WTC11 (cell line): ENCODE measurements around the gene JCAD.

Source experiments
- ATF1 ChIP-seq: sonication (generic); formaldehyde crosslinking; IDR thresholded peaks from 2 replicates; pipeline ENCODE4 v1.8.1; 2023; ENCODE audit warnings: mild to moderate bottlenecking, moderate library complexity, missing genetic modification reagents
- CBFB ChIP-seq: sonication (generic); formaldehyde crosslinking; IDR thresholded peaks from 2 replicates; pipeline ENCODE4 v1.8.1; 2022; ENCODE audit warnings: mild to moderate bottlenecking, low read depth, missing genetic modification reagents
- ELF4 ChIP-seq: sonication (generic); formaldehyde crosslinking; IDR thresholded peaks from 2 replicates; pipeline ENCODE4 v1.8.1; 2022; ENCODE audit warnings: low read depth, mild to moderate bottlenecking, moderate library complexity, missing genetic modification reagents
- ESRRA ChIP-seq: sonication (generic); formaldehyde crosslinking; IDR thresholded peaks from 2 replicates; pipeline ENCODE4 v1.8.1; 2022; ENCODE audit warnings: mild to moderate bottlenecking, missing genetic modification reagents, borderline replicate concordance
- KAT7 ChIP-seq: sonication (generic); formaldehyde crosslinking; IDR thresholded peaks from 2 replicates; pipeline ENCODE4 v1.8.1; 2023; ENCODE audit warnings: missing genetic modification reagents, mild to moderate bottlenecking, borderline replicate concordance
- TEAD1 ChIP-seq: sonication (generic); formaldehyde crosslinking; IDR thresholded peaks from 2 replicates; pipeline ENCODE4 v1.8.0; 2022; ENCODE audit warnings: mild to moderate bottlenecking, missing genetic modification reagents
- ZNF263 ChIP-seq: sonication (generic); formaldehyde crosslinking; IDR thresholded peaks from 2 replicates; pipeline ENCODE4 v1.8.1; 2022; ENCODE audit warnings: low read depth, mild to moderate bottlenecking, moderate library complexity, missing genetic modification reagents
- TF ChIP-seq, protein P1 (sequence below): fragments of 200-600 bp; IDR thresholded peaks from 2 replicates; pipeline ENCODE4 v1.8.0; 2022; ENCODE audit warnings: antibody characterized with exemption
- TF ChIP-seq, protein P2 (sequence below): sonication (generic); formaldehyde crosslinking; IDR thresholded peaks from 2 replicates; pipeline ENCODE4 v1.8.1; 2022; ENCODE audit warnings: low read depth, mild to moderate bottlenecking, moderate library complexity, missing genetic modification reagents, borderline replicate concordance
- TF ChIP-seq, protein P3 (sequence below): sonication (generic); formaldehyde crosslinking; IDR thresholded peaks from 2 replicates; pipeline ENCODE4 v1.8.1; 2023; ENCODE audit warnings: mild to moderate bottlenecking, missing genetic modification reagents, moderate library complexity
- TF ChIP-seq, protein P4 (sequence below): sonication (generic); formaldehyde crosslinking; IDR thresholded peaks from 2 replicates; pipeline ENCODE4 v1.8.0; 2022; ENCODE audit warnings: mild to moderate bottlenecking, missing genetic modification reagents
- TF ChIP-seq, protein P5 (sequence below): sonication (generic); formaldehyde crosslinking; IDR thresholded peaks from 2 replicates; pipeline ENCODE4 v1.8.1; 2022; ENCODE audit warnings: mild to moderate bottlenecking, moderate library complexity, missing genetic modification reagents
- TF ChIP-seq, protein P6 (sequence below): sonication (generic); formaldehyde crosslinking; IDR thresholded peaks from 2 replicates; pipeline ENCODE4 v1.8.1; 2023; ENCODE audit warnings: mild to moderate bottlenecking, moderate library complexity, missing genetic modification reagents

DNA sequence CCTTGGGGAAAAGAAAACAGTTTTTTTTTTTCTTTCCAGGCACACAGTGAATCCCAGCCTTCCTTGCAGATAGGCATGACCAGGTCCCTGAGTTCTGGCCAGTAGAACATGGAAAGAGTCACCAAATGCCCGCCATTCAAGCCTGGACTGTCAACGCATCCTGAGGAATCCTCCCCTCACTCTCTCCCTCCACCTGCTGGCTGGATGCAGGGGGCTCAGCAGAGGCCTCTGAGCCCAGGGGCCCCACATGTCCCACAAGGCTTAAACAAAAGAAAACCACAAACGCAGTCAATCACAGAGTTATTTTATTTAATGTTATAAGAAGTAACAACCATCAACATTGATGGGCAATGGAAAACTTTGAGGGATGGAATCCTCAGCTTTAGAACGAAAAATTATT, 93.1 kb downstream of the JCAD start:
- TF ChIP-seq, protein P1, sequence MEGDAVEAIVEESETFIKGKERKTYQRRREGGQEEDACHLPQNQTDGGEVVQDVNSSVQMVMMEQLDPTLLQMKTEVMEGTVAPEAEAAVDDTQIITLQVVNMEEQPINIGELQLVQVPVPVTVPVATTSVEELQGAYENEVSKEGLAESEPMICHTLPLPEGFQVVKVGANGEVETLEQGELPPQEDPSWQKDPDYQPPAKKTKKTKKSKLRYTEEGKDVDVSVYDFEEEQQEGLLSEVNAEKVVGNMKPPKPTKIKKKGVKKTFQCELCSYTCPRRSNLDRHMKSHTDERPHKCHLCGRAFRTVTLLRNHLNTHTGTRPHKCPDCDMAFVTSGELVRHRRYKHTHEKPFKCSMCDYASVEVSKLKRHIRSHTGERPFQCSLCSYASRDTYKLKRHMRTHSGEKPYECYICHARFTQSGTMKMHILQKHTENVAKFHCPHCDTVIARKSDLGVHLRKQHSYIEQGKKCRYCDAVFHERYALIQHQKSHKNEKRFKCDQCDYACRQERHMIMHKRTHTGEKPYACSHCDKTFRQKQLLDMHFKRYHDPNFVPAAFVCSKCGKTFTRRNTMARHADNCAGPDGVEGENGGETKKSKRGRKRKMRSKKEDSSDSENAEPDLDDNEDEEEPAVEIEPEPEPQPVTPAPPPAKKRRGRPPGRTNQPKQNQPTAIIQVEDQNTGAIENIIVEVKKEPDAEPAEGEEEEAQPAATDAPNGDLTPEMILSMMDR: no peak
- TF ChIP-seq, protein P2, sequence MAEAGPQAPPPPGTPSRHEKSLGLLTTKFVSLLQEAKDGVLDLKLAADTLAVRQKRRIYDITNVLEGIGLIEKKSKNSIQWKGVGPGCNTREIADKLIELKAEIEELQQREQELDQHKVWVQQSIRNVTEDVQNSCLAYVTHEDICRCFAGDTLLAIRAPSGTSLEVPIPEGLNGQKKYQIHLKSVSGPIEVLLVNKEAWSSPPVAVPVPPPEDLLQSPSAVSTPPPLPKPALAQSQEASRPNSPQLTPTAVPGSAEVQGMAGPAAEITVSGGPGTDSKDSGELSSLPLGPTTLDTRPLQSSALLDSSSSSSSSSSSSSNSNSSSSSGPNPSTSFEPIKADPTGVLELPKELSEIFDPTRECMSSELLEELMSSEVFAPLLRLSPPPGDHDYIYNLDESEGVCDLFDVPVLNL (CRISPR knock-in tag): no peak
- TF ChIP-seq, protein P3, sequence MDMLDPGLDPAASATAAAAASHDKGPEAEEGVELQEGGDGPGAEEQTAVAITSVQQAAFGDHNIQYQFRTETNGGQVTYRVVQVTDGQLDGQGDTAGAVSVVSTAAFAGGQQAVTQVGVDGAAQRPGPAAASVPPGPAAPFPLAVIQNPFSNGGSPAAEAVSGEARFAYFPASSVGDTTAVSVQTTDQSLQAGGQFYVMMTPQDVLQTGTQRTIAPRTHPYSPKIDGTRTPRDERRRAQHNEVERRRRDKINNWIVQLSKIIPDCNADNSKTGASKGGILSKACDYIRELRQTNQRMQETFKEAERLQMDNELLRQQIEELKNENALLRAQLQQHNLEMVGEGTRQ (CRISPR knock-in tag): no peak
- TF ChIP-seq ATF1 (no peak), ZNF263 (CRISPR knock-in tag) (no peak), CBFB (no peak), ESRRA (no peak), TEAD1 (no peak), KAT7 (CRISPR knock-in tag) (no peak), ELF4 (CRISPR knock-in tag) (no peak)
- TF ChIP-seq, protein P4, sequence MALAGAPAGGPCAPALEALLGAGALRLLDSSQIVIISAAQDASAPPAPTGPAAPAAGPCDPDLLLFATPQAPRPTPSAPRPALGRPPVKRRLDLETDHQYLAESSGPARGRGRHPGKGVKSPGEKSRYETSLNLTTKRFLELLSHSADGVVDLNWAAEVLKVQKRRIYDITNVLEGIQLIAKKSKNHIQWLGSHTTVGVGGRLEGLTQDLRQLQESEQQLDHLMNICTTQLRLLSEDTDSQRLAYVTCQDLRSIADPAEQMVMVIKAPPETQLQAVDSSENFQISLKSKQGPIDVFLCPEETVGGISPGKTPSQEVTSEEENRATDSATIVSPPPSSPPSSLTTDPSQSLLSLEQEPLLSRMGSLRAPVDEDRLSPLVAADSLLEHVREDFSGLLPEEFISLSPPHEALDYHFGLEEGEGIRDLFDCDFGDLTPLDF (CRISPR knock-in tag): no peak
- TF ChIP-seq, protein P5, sequence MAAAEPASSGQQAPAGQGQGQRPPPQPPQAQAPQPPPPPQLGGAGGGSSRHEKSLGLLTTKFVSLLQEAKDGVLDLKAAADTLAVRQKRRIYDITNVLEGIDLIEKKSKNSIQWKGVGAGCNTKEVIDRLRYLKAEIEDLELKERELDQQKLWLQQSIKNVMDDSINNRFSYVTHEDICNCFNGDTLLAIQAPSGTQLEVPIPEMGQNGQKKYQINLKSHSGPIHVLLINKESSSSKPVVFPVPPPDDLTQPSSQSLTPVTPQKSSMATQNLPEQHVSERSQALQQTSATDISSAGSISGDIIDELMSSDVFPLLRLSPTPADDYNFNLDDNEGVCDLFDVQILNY (CRISPR knock-in tag): no peak
- TF ChIP-seq, protein P6, sequence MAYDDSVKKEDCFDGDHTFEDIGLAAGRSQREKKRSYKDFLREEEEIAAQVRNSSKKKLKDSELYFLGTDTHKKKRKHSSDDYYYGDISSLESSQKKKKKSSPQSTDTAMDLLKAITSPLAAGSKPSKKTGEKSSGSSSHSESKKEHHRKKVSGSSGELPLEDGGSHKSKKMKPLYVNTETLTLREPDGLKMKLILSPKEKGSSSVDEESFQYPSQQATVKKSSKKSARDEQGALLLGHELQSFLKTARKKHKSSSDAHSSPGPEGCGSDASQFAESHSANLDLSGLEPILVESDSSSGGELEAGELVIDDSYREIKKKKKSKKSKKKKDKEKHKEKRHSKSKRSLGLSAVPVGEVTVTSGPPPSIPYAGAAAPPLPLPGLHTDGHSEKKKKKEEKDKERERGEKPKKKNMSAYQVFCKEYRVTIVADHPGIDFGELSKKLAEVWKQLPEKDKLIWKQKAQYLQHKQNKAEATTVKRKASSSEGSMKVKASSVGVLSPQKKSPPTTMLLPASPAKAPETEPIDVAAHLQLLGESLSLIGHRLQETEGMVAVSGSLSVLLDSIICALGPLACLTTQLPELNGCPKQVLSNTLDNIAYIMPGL: no peak
